ENCODE data around the gene PHC2.

The PHC2 gene

GRCh38 chr1:33439662-33440061, 8.8 kb upstream of the PHC2 start:
- TF ChIP-seq CTCF (IDR thresholded peaks at IDR 0.05; ENCODE audit: low read depth, low read length) = no peak
- H3K4me3 ChIP-seq (ENCODE audit: low read depth, low read length) = no peak overlapping the region

GRCh38 chr1:33438364-33439160, 7.7 kb upstream of the PHC2 start:
- TF ChIP-seq CTCF (IDR thresholded peaks at IDR 0.05; ENCODE audit: low read depth, low read length) = no peak
- H3K4me3 ChIP-seq (ENCODE audit: low read depth, low read length) = no peak overlapping the region

GRCh38 chr1:33436557-33437285, 5.8 kb upstream of the PHC2 start:
- no peak for TF ChIP-seq CTCF (IDR thresholded peaks at IDR 0.05; ENCODE audit: low read depth, low read length)
- no peak overlapping the region for H3K4me3 ChIP-seq (ENCODE audit: low read depth, low read length)

- H3K4me3 ChIP-seq (ENCODE audit: low read depth, low read length) = no peak overlapping the region
- no peak for TF ChIP-seq CTCF (IDR thresholded peaks at IDR 0.05; ENCODE audit: low read depth, low read length)
These were observed 4.4 kb upstream of the PHC2 start for GRCh38 chr1:33435096-33435820.

- no peak for TF ChIP-seq CTCF (IDR thresholded peaks at IDR 0.05; ENCODE audit: low read depth, low read length)
- H3K4me3 ChIP-seq (ENCODE audit: low read depth, low read length) = no peak overlapping the region
These were observed 3.5 kb upstream of the PHC2 start for GRCh38 chr1:33434363-33434750.

- H3K4me3 ChIP-seq (ENCODE audit: low read depth, low read length) = no peak overlapping the region
- no peak for TF ChIP-seq CTCF (IDR thresholded peaks at IDR 0.05; ENCODE audit: low read depth, low read length)
These were observed 2.8 kb upstream of the PHC2 start for GRCh38 chr1:33433509-33434362.
